HEK293 (cell line): ENCODE measurements around the gene VANGL2.

Experiments used
- CTCF ChIP-seq: fragments of 450-650 bp; formaldehyde crosslinking; IDR thresholded peaks from 2 replicates; pipeline ENCODE4 v1.5.1; 2016; ENCODE audit warnings: missing biosample characterization, missing genetic modification characterization
- OVOL3 ChIP-seq: fragments of 450-650 bp; formaldehyde crosslinking; IDR thresholded peaks from 2 replicates; pipeline ENCODE4 v1.5.1; 2016; ENCODE audit warnings: missing biosample characterization, missing genetic modification characterization
- PRDM1 ChIP-seq: fragments of 450-650 bp; formaldehyde crosslinking; IDR thresholded peaks from 2 replicates; pipeline ENCODE4; 2016; ENCODE audit warnings: missing biosample characterization, missing genetic modification characterization
- PRDM4 ChIP-seq: fragments of 450-650 bp; formaldehyde crosslinking; IDR thresholded peaks from 2 replicates; pipeline ENCODE4 v1.5.1; 2017; ENCODE audit warnings: missing biosample characterization, missing genetic modification characterization
- ZBTB17 ChIP-seq: fragments of 450-650 bp; formaldehyde crosslinking; IDR thresholded peaks from 2 replicates; pipeline ENCODE4 v1.5.1; 2016; ENCODE audit warnings: missing biosample characterization, missing genetic modification characterization
- ZBTB20 ChIP-seq: fragments of 450-650 bp; formaldehyde crosslinking; IDR thresholded peaks from 2 replicates; pipeline ENCODE4 v1.5.1; 2016; ENCODE audit warnings: missing biosample characterization, missing genetic modification characterization
- ZBTB26 ChIP-seq: fragments of 450-650 bp; formaldehyde crosslinking; optimal IDR thresholded peaks from 2 replicates; pipeline ENCODE3; 2016; ENCODE audit warnings: missing biosample characterization, mild to moderate bottlenecking, missing genetic modification characterization
- ZBTB7A ChIP-seq: fragments of 450-650 bp; formaldehyde crosslinking; IDR thresholded peaks from 2 replicates; pipeline ENCODE4 v1.5.1; 2016; ENCODE audit warnings: low read depth, missing biosample characterization, missing genetic modification characterization
- ZNF324 ChIP-seq: fragments of 450-650 bp; formaldehyde crosslinking; IDR thresholded peaks from 2 replicates; pipeline ENCODE4 v1.5.1; 2016; ENCODE audit warnings: missing biosample characterization, missing genetic modification characterization
- ZNF416 ChIP-seq: fragments of 450-650 bp; formaldehyde crosslinking; IDR thresholded peaks from 2 replicates; pipeline ENCODE4 v1.5.1; 2016; ENCODE audit warnings: missing biosample characterization, missing genetic modification characterization
- ZNF530 ChIP-seq: fragments of 450-650 bp; formaldehyde crosslinking; IDR thresholded peaks from 2 replicates; pipeline ENCODE4 v1.5.1; 2016; ENCODE audit warnings: low read depth, missing biosample characterization, missing genetic modification characterization
- ZNF670 ChIP-seq: fragments of 450-650 bp; formaldehyde crosslinking; IDR thresholded peaks from 2 replicates; pipeline ENCODE4 v1.5.1; 2016; ENCODE audit warnings: missing biosample characterization, missing genetic modification characterization, low read depth

GRCh38 chr1:160428053-160428452, 27.7 kb downstream of the VANGL2 start:
- TF ChIP-seq CTCF, result no peak
- TF ChIP-seq ZBTB7A (tag by site-specific recombination), result no peak
- no peak for TF ChIP-seq ZNF416 (tag by site-specific recombination)
- TF ChIP-seq ZBTB20, result no peak
- no peak for TF ChIP-seq ZNF530 (tag by site-specific recombination)
- no peak for TF ChIP-seq ZNF670 (tag by site-specific recombination)
- TF ChIP-seq ZBTB17, result no peak
- no peak for TF ChIP-seq ZNF324 (tag by site-specific recombination)
- TF ChIP-seq PRDM1 (tag by site-specific recombination), result no peak
- no peak for TF ChIP-seq ZBTB26 (tag by site-specific recombination)
- no peak for TF ChIP-seq PRDM4
- no peak for TF ChIP-seq OVOL3 (tag by site-specific recombination)
